Natural killer cell treated with Interleukin-12 subunit alpha and Interleukin-12 subunit beta and Interleukin-15 and Interleukin-18, amount 100 ng/mL, for 72 hours (primary cell): Measurements from ENCODE around the gene SYTL2. TPM values are rescaled to one million over a fixed set of nuclear protein-coding genes. Genes with fewer than 3 reads are reported as not detected.
"Not testable (repeated sequence)": the region's sequence is repeated elsewhere in the genome, so short reads cannot be mapped to it uniquely, and the experiment has no call there.

Source experiments
- ATAC-seq, 2 donors: fragments of 150-1000 bp; cut with Tn5 transposase in 1 of 2; sonication (Bioruptor Pico), chemical (Tn5 transposase) in 1 of 2; 2 replicates each; pipeline ENCODE4 v1.10.0; 2021
- DNase-seq: peaks from one replicate; pipeline ENCODE4 v3.0.0; 2022; ENCODE audit warnings: low spot score
- H3K27ac Mint-ChIP-seq, 2 donors: 1 replicate in 1 of 2; 2 replicates in 1 of 2; pipeline ENCODE4 v1.8.0; 2022; ENCODE audit warnings: mixed read lengths in 2 of 2, mild to moderate bottlenecking in 1 of 2, moderate library complexity in 1 of 2
- H3K27me3 Mint-ChIP-seq, 2 donors: 1 replicate in 1 of 2; 2 replicates in 1 of 2; pipeline ENCODE4 v1.8.0; 2022; ENCODE audit warnings: mixed read lengths in 2 of 2
- H3K36me3 Mint-ChIP-seq: one replicate; pipeline ENCODE4 v1.8.0; 2022; ENCODE audit warnings: mixed read lengths
- H3K4me1 Mint-ChIP-seq, 2 donors: 1 replicate in 1 of 2; 2 replicates in 1 of 2; pipeline ENCODE4 v1.8.0; 2022; ENCODE audit warnings: low read depth in 2 of 2, mixed read lengths in 2 of 2, mild to moderate bottlenecking in 1 of 2
- H3K4me3 Mint-ChIP-seq: one replicate; pipeline ENCODE4 v1.8.0; 2022; ENCODE audit warnings: mixed read lengths
- H3K9me3 Mint-ChIP-seq: 2 replicates; pipeline ENCODE4 v1.8.0; 2022; ENCODE audit warnings: mixed read lengths
- total RNA-seq, 2 donors: library from RNA; stranded (reverse); gene quantifications; one replicate each; pipeline ENCODE4 v1.2.3, GENCODE V29; 2022

Gene SYTL2
- total RNA-seq, 2 donors from 2014 or later: 68.8 to 74.8 TPM

DNA sequence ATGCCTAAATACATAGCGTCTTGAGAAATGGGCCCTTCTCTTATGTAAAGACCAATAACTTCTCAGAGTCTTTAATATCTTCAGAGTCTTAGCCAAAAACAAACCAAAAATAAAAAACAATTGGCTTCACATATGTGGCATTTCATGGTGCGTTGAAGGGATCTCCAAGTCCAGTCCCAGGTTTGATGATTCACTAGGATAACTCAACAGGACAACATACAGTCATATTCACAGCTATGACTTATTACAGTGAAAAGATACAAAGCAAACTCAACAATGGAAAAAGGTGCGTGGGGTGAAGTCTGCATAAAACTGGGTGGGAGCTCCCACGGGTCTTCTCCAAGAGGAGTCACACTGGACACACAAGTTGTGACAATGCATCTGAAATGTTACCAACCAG lies 12.6 kb downstream of the SYTL2 start:
- Mint-ChIP-seq H3K36me3 (no peaks in the 10 kb centered on the region), H3K27me3 (no peaks in the 10 kb centered on the region), H3K4me1 (peaks cover 43 to 53% of the 10 kb centered on the region in 2 donors), H3K27ac (peak overlapping the region in 1 of 2 donors; percentile 59), H3K4me3 (no peak overlapping the region), H3K9me3 (peaks cover 8% of the 10 kb centered on the region)
- ATAC-seq: no peak
- DNase-seq: no peak

DNA sequence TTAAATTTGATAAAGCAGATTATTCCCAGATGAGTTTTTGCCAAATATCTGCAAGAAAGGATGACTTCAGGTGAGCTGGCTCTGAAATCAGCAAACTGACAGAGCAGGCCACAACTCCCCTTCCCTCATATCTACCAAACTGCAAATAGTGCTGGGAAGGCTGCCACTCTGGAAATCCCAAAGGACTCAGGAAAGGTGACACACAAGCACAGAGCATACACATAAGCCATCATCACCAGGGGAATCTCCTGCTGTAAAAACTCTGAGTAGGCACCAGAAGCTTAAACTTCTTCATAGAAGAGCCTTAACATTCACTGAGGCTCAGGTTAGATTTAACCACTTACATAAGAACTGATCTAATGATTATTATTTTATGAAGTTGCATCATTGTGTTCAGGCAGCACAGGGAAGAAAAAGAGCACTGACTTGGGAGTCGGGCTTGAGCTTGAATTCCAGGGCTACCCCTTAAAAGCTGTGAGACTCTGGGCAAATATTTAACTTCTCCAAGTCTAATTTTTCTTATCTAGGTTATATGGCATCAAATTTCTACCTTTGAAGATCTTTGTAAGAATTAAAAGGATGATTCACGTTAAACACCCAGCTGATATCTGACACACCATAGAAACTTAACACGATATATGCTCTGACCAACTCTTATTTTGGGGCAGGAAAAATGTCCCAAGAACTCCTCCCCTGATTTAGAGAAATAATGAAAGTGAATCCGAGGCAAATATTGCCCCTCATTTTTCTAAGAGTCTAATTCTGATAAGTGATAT lies 15.0 kb downstream of the SYTL2 start:
- Mint-ChIP-seq H3K9me3 (peaks cover 4% of the 10 kb centered on the region), H3K36me3 (no peaks in the 10 kb centered on the region), H3K4me3 (no peak overlapping the region), H3K4me1 (peaks cover 40 to 47% of the 10 kb centered on the region in 2 donors), H3K27me3 (no peaks in the 10 kb centered on the region), H3K27ac (peak overlapping the region in 1 of 2 donors; percentile 66)
- ATAC-seq (no peak), DNase-seq (no peak)

GRCh38 chr11:85791409-85791990 lies 19.4 kb downstream of the SYTL2 start:
- peaks cover 34 to 37% of the 10 kb centered on the region in 2 donors for H3K4me1 Mint-ChIP-seq
- H3K36me3 Mint-ChIP-seq: no peaks in the 10 kb centered on the region
- DNase-seq (no peak), ATAC-seq (no peak)
- no peak overlapping the region for H3K4me3 Mint-ChIP-seq
- no peak overlapping the region for H3K27ac Mint-ChIP-seq
- H3K27me3 Mint-ChIP-seq: no peaks in the 10 kb centered on the region
- H3K9me3 Mint-ChIP-seq: no peaks in the 10 kb centered on the region

- peak in 1 of 2 donors; percentile 12 for ATAC-seq
- DNase-seq: no peak
- H3K27ac Mint-ChIP-seq: peak overlapping the region; percentile 56 to 99
- H3K4me1 Mint-ChIP-seq: peaks cover 48 to 59% of the 10 kb centered on the region in 2 donors
- peaks cover 9% of the 10 kb centered on the region for H3K36me3 Mint-ChIP-seq
- H3K4me3 Mint-ChIP-seq: peak overlapping the region; percentile 63
- no peaks in the 10 kb centered on the region for H3K9me3 Mint-ChIP-seq
- no peaks in the 10 kb centered on the region for H3K27me3 Mint-ChIP-seq
Measured at GRCh38 chr11:85787809-85788760, 22.9 kb downstream of the SYTL2 start.

DNA sequence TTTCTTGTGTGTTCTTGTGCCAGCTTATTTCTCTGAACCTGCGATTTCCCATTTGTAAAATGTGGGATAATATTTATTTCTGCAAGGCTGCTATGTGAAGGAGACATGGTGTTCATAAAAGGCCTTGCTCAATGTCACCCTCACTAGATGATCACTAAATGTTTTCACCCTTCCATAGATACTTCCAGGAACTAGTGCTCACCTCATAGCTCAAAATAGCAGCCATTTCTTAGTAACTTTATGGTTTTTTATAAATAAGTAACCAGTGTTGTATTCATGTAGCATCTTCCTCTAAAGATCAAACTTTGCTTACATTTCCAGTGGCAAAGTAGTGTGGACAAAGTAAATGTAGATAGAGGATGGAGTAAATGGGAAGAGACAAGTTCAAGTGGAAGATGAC lies 23.8 kb downstream of the SYTL2 start:
- Mint-ChIP-seq H3K4me3 (peak overlapping the region; percentile 40), H3K4me1 (peaks cover 53 to 66% of the 10 kb centered on the region in 2 donors)
- peak in 1 of 2 donors; percentile 27 for ATAC-seq

DNA sequence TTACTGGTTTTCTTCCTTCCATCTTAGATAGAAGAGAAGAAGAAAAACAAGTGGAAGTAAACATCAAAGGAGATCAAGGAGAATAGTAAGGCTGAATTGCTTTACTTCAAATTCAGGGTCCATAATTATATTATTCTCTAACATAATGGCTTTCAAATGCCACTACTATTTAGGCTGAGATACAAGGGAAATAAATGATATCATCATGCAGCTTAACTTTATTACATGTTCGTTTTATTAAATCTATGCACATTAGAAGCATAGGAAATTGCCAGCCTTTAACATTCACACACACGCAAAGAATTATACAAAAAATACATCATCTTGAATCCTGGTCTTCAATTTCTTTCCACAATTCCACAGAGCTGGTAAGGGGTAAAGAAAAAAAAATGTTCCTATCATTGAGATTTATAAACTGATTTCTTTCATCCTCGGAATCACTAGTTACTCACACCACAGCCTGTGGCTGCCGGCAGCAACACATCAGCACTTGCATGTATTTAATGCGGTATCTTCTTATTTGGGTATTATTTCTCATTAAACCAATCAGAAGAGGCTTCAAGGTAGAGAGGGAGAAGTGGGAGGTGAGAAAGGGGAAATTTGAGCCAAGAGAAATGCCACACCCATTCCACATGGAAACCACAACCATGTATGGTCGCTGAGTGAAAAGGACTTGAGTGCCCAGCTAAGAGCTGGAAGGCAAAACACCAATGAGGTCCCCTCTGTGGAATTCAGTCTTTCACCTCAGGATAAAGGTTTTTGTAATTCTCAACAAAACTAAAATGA lies 26.3 kb downstream of the SYTL2 start:
- Mint-ChIP-seq H3K27me3 (no peaks in the 10 kb centered on the region), H3K4me3 (peak overlapping the region; percentile 77), H3K4me1 (peaks cover 72 to 77% of the 10 kb centered on the region in 2 donors), H3K27ac (peak overlapping the region; percentile 87 to 99), H3K9me3 (peaks cover 5% of the 10 kb centered on the region), H3K36me3 (peaks cover 17% of the 10 kb centered on the region)
- no peak for ATAC-seq
- no peak for DNase-seq

More for the DNA sequence above, 23.8 kb downstream of the SYTL2 start:
- peaks cover 17% of the 10 kb centered on the region for H3K36me3 Mint-ChIP-seq
- H3K9me3 Mint-ChIP-seq: peaks cover 5% of the 10 kb centered on the region
- H3K27me3 Mint-ChIP-seq: no peaks in the 10 kb centered on the region
- peak overlapping the region; percentile 56 to 99 for H3K27ac Mint-ChIP-seq
- DNase-seq: no peak

DNA sequence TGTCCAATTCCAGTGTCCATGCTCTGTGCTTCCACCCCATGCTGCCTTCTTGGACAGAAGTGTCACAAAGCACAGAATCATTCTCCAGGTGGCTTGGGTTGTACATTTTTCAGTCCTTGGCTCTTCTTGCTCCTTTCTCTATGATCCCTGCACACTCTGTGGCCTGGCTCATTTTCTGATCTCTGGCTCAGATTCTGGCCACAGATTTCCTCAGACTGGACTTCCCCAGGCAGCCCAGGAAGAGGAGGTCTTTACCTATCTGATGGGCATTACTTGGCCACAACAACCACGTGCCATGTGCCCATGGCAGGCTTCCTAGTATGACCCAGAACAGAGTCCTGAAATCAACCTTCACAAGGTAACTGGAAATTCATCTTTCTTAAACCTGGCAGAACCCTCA lies 27.2 kb downstream of the SYTL2 start:
- Mint-ChIP-seq H3K27ac (peak overlapping the region; percentile 87 to 99), H3K36me3 (peaks cover 17% of the 10 kb centered on the region), H3K27me3 (no peaks in the 10 kb centered on the region), H3K4me3 (peak overlapping the region; percentile 77), H3K9me3 (peaks cover 5% of the 10 kb centered on the region), H3K4me1 (peaks cover 76 to 79% of the 10 kb centered on the region in 2 donors)
- ATAC-seq: peak; percentile 54 to 77
- DNase-seq: peak; percentile 84

GRCh38 chr11:85780780-85781517 lies 30.0 kb downstream of the SYTL2 start:
- H3K27me3 Mint-ChIP-seq, H3K9me3 Mint-ChIP-seq: not testable (repeated sequence)
- peak overlapping the region; percentile 65 for H3K4me3 Mint-ChIP-seq
- peaks cover 65 to 71% of the 10 kb centered on the region in 2 donors for H3K4me1 Mint-ChIP-seq
- H3K36me3 Mint-ChIP-seq: peaks cover 17% of the 10 kb centered on the region
- ATAC-seq: peak; percentile 75 to 85
- peak; percentile 72 for DNase-seq
- H3K27ac Mint-ChIP-seq: peak overlapping the region; percentile 87 to 99

DNA sequence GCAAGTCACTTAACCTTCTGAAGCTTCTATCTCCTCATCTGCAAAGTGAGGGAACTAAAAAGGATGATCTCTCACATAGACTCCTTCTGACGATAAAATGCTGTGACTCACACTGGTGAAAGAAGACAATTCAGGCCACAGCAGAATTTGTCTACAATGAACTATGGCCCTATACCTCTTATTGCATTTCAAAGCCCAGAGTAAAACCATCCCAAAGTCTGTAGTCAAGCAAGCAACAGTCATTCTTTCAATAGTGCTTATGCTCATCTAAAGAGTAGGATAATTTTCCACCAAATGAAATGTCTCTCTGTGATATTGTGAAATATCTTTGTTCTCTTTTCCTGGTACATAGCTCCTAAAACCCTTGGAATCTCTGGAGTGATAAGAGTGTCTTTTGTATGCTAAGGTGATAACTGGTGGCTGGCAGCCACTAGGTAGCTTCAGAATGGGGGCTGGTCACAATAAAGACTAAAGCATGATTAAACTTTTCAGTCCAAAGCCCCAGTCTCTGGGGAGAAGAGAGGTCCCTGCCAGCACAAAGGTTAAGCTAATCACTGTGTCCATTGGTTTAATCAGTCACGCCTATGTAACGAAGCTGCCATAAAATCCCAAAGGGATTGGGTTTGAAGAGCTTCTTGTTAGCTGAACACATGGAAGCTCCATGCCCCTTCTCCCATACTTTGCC lies 30.8 kb downstream of the SYTL2 start:
- Mint-ChIP-seq H3K4me1 (peaks cover 61 to 69% of the 10 kb centered on the region in 2 donors), H3K27ac (peak overlapping the region; percentile 87 to 99)
- ATAC-seq: peak in 1 of 2 donors; percentile 25

DNA sequence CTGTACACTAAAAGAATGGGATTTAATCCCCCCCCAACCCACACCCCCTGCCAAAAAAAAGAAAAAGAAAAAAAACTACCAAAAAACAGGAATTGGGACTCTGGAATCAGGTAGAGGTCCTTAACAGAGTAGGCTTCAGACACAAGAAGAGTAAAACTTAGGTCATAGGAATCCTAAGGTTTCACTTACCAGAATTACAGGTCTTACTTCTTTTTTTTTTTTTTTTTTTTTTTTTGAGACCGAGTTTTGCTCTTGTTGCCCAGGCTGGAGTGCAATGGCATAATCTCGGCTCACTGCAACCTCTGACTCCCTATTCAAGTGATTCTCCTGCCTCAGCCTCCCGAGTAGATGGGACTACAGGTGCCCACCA lies 33.4 kb downstream of the SYTL2 start:
- Mint-ChIP-seq H3K27ac (peak overlapping the region in 1 of 2 donors; percentile 99), H3K4me1 (peaks cover 59 to 66% of the 10 kb centered on the region in 2 donors)
- not testable (repeated sequence) for ATAC-seq, H3K27me3 Mint-ChIP-seq, H3K9me3 Mint-ChIP-seq, DNase-seq, H3K4me3 Mint-ChIP-seq, H3K36me3 Mint-ChIP-seq

More for the DNA sequence above, 30.8 kb downstream of the SYTL2 start:
- no peaks in the 10 kb centered on the region for H3K27me3 Mint-ChIP-seq
- H3K4me3 Mint-ChIP-seq: peak overlapping the region; percentile 65
- DNase-seq: no peak
- peaks cover 5% of the 10 kb centered on the region for H3K9me3 Mint-ChIP-seq
- peaks cover 17% of the 10 kb centered on the region for H3K36me3 Mint-ChIP-seq

GRCh38 chr11:85776951-85777602 lies 33.9 kb downstream of the SYTL2 start:
- peaks cover 57 to 63% of the 10 kb centered on the region in 2 donors for H3K4me1 Mint-ChIP-seq
- DNase-seq: no peak
- no peaks in the 10 kb centered on the region for H3K9me3 Mint-ChIP-seq
- peak overlapping the region in 1 of 2 donors; percentile 99 for H3K27ac Mint-ChIP-seq
- H3K27me3 Mint-ChIP-seq: no peaks in the 10 kb centered on the region
- ATAC-seq: no peak
- H3K36me3 Mint-ChIP-seq: no peaks in the 10 kb centered on the region
- H3K4me3 Mint-ChIP-seq: no peak overlapping the region
